Natural killer cell (primary cell): ENCODE data around the gene CXorf58. TPM values are rescaled to one million over a fixed set of nuclear protein-coding genes. Genes with fewer than 3 reads are reported as not detected.

Experiments
- ATAC-seq, 3 donors: fragments of 150-1000 bp in 2 of 3; fragments of 200-7000 bp in 1 of 3; cut with Tn5 transposase; 1 replicate in 1 of 3; 2 replicates in 2 of 3; pipeline ENCODE4 v1.10.0; 2021; ENCODE audit warnings: mild to moderate bottlenecking in 2 of 3, moderate library complexity in 2 of 3
- DNase-seq, 2 donors: peaks; one replicate each; pipeline versions ENCODE4 v3.0.0 to v3.0.0-alpha.2; 2013 to 2021; ENCODE audit warnings: mixed read lengths in 1 of 2
- H3K27ac ChIP-seq: one replicate; pipeline ENCODE4 v1.5.1; 2013; ENCODE audit warnings: mild to moderate bottlenecking, low read length
- H3K27me3 ChIP-seq: one replicate; pipeline ENCODE4 v1.6.1; 2013; ENCODE audit warnings: low read length; ENCODE audit not compliant: control insufficient read depth, insufficient read depth
- H3K36me3 ChIP-seq: one replicate; pipeline ENCODE4 v1.6.1; 2013; ENCODE audit warnings: low read length; ENCODE audit not compliant: control insufficient read depth, insufficient read depth
- H3K4me1 ChIP-seq: one replicate; pipeline ENCODE4 v1.6.1; 2013; ENCODE audit warnings: low read length; ENCODE audit not compliant: control insufficient read depth, insufficient read depth
- H3K4me3 ChIP-seq: one replicate; pipeline ENCODE4 v1.5.1; 2013; ENCODE audit warnings: low read length
- H3K9me3 ChIP-seq: one replicate; pipeline ENCODE4 v1.6.1; 2013; ENCODE audit warnings: low read length; ENCODE audit not compliant: control insufficient read depth, insufficient read depth
- H3K27ac Mint-ChIP-seq, 2 donors: one replicate each; pipeline ENCODE4 v1.8.0; 2022; ENCODE audit warnings: mild to moderate bottlenecking in 2 of 2, mixed read lengths in 2 of 2, moderate library complexity in 1 of 2
- H3K27me3 Mint-ChIP-seq, 2 donors: one replicate each; pipeline ENCODE4 v1.8.0; 2022; ENCODE audit warnings: low read depth in 2 of 2, mixed read lengths in 2 of 2
- H3K36me3 Mint-ChIP-seq: one replicate; pipeline ENCODE4 v1.8.0; 2022; ENCODE audit warnings: mixed read lengths
- H3K4me1 Mint-ChIP-seq, 2 donors: one replicate each; pipeline ENCODE4 v1.8.0; 2022; ENCODE audit warnings: mixed read lengths in 2 of 2
- H3K4me3 Mint-ChIP-seq: one replicate; pipeline ENCODE4 v1.8.0; 2022; ENCODE audit warnings: mild to moderate bottlenecking, moderate library complexity, mixed read lengths
- H3K9me3 Mint-ChIP-seq, 2 donors: one replicate each; pipeline ENCODE4 v1.8.0; 2022; ENCODE audit warnings: mixed read lengths in 2 of 2
- CTCF ChIP-seq: fragments of 200-600 bp; IDR thresholded peaks from one replicate; pipeline ENCODE4 v1.8.0; 2022; ENCODE audit warnings: antibody characterized with exemption
- WGBS: methylation state at CpG from one replicate; pipeline ENCODE4 v1.1.7; 2013; ENCODE audit warnings: missing lambda C conversion rate; ENCODE audit not compliant: insufficient coverage; 5-methylcytosine and 5-hydroxymethylcytosine counted together
- intact Hi-C: fragments of 100-400 bp; cut with micrococcal nuclease; formaldehyde crosslinking; loops from one replicate; pipeline ENCODE4 v1.14.2; 2022
- total RNA-seq, 4 donors: library from RNA; stranded (reverse); fragments of 120-200 nt in 1 of 4; gene quantifications; one replicate each; pipeline versions ENCODE4 v1.2.3 to v1.2.4, GENCODE V29; 2013 to 2022

The CXorf58 gene
- total RNA-seq, 3 donors from 2014 or later (not counting 1 experiment from before 2014, with no cell fraction given): not detected

GRCh38 chrX:23938690-23939089 is 30.9 kb downstream of the CXorf58 start:
- Histone ChIP-seq H3K9me3 (no peaks in the 10 kb centered on the region), H3K27me3 (no peaks in the 10 kb centered on the region), H3K4me3 (no peak overlapping the region), H3K4me1 (no peaks in the 10 kb centered on the region), H3K36me3 (no peaks in the 10 kb centered on the region), H3K27ac (no peak overlapping the region)
- Mint-ChIP-seq H3K36me3 (no peaks in the 10 kb centered on the region), H3K9me3 (no peaks in the 10 kb centered on the region), H3K27ac (no peak overlapping the region), H3K27me3 (peaks cover 0 to 8% of the 10 kb centered on the region in 2 donors), H3K4me1 (no peaks in the 10 kb centered on the region), H3K4me3 (no peak overlapping the region)
- no peak for ATAC-seq
- no peak for DNase-seq
- WGBS: no CpG with 5 or more reads among the region's 1 CpG
- intact Hi-C loops: no loop called here
- no peak for TF ChIP-seq CTCF

GRCh38 chrX:23939203-23939602 is 31.4 kb downstream of the CXorf58 start:
- Mint-ChIP-seq H3K36me3 (no peaks in the 10 kb centered on the region), H3K9me3 (no peaks in the 10 kb centered on the region), H3K27ac (no peak overlapping the region), H3K4me1 (no peaks in the 10 kb centered on the region), H3K27me3 (peaks cover 0 to 8% of the 10 kb centered on the region in 2 donors), H3K4me3 (no peak overlapping the region)
- Histone ChIP-seq H3K27ac (no peak overlapping the region), H3K4me3 (no peak overlapping the region), H3K4me1 (no peaks in the 10 kb centered on the region), H3K36me3 (no peaks in the 10 kb centered on the region), H3K27me3 (no peaks in the 10 kb centered on the region), H3K9me3 (no peaks in the 10 kb centered on the region)
- no peak for TF ChIP-seq CTCF
- ATAC-seq (no peak), DNase-seq (no peak)
- WGBS: no CpG with 5 or more reads among the region's 1 CpG
- intact Hi-C loops: no loop called here

GRCh38 chrX:23944234-23944633 is 36.4 kb downstream of the CXorf58 start:
- no peaks in the 10 kb centered on the region for H3K36me3 Mint-ChIP-seq
- no CpG with 5 or more reads among the region's 1 CpG for WGBS
- H3K4me1 Mint-ChIP-seq: no peaks in the 10 kb centered on the region

More at GRCh38 chrX:23944234-23944633, 36.4 kb downstream of the CXorf58 start:
- Histone ChIP-seq H3K4me3 (no peak overlapping the region), H3K4me1 (no peaks in the 10 kb centered on the region), H3K27me3 (no peaks in the 10 kb centered on the region), H3K9me3 (no peaks in the 10 kb centered on the region), H3K36me3 (no peaks in the 10 kb centered on the region), H3K27ac (no peak overlapping the region)
- Mint-ChIP-seq H3K9me3 (no peaks in the 10 kb centered on the region), H3K4me3 (no peak overlapping the region), H3K27me3 (peaks cover 0 to 8% of the 10 kb centered on the region in 2 donors), H3K27ac (no peak overlapping the region)
- TF ChIP-seq CTCF: no peak
- ATAC-seq (no peak), DNase-seq (no peak)
- intact Hi-C loops: no loop called here
